Loucy (cell line): ENCODE data around the gene SCIMP.

Experiments used
- CTCF ChIP-seq: fragments of 200-600 bp; sonication (generic); conservative IDR thresholded peaks from 2 replicates; pipeline ENCODE4 v1.5.1; 2014; ENCODE audit warnings: mild to moderate bottlenecking, antibody characterized with exemption, low read length
- EZH2phosphoT487 ChIP-seq: fragments of 200-600 bp; IDR thresholded peaks from 2 replicates; pipeline ENCODE4 v1.6.1; 2018; ENCODE audit warnings: antibody characterized with exemption, mild to moderate bottlenecking, moderate library complexity, borderline replicate concordance

GRCh38 chr17:5238333-5238732, 3.7 kb upstream of the SCIMP start:
- TF ChIP-seq CTCF (no peak), EZH2phosphoT487 (no peak)
